Tibial artery (tissue), 4 donors: ENCODE measurements around the gene ACOX3.
A peak's percentile ranks its signal among the peaks of the same experiment; 100 is the strongest.
"Not testable (repeated sequence)": the region's sequence is repeated elsewhere in the genome, so short reads cannot be mapped to it uniquely, and the experiment has no call there.

Experiments
- DNase-seq, 2 donors: peaks; one replicate each; pipeline ENCODE4 v3.0.0-alpha.2; 2019
- H3K27ac ChIP-seq, 2 donors: fragments of 200-600 bp; sonication (generic) in 1 of 2; 1 replicate in 1 of 2; 2 replicates in 1 of 2; pipeline ENCODE4 v1.5.1; 2018 to 2019; ENCODE audit warnings: mild to moderate bottlenecking in 1 of 2
- H3K27me3 ChIP-seq, 2 donors: fragments of 200-600 bp; sonication (generic) in 1 of 2; one replicate each; pipeline versions ENCODE4 v1.5.1 to v1.6.0; 2016 to 2019
- H3K36me3 ChIP-seq, 3 donors: fragments of 200-600 bp; sonication (generic) in 2 of 3; one replicate each; pipeline ENCODE4 v1.5.1; 2016 to 2019; ENCODE audit warnings: mild to moderate bottlenecking in 2 of 3
- H3K4me1 ChIP-seq, 4 donors: fragments of 200-600 bp; sonication (generic) in 2 of 4; 1 replicate in 3 of 4; 2 replicates in 1 of 4; pipeline ENCODE4 v1.5.1; 2016 to 2019
- H3K4me3 ChIP-seq, 2 donors: fragments of 200-600 bp; sonication (generic) in 1 of 2; 1 replicate in 1 of 2; 2 replicates in 1 of 2; pipeline ENCODE4 v1.5.1; 2018 to 2019; ENCODE audit warnings: mild to moderate bottlenecking in 2 of 2
- H3K9me3 ChIP-seq, 3 donors: fragments of 200-600 bp; sonication (generic) in 1 of 3; one replicate each; pipeline ENCODE4 v1.5.1; 2016 to 2019
- CTCF ChIP-seq, 2 experiments: fragments of 200-600 bp in 1 of 2; fragments of 450-650 bp in 1 of 2; IDR thresholded peaks; one replicate each; pipeline ENCODE4 v1.5.1; 2017 to 2019; ENCODE audit warnings: antibody characterized with exemption in 2 of 2, mild to moderate bottlenecking in 1 of 2, moderate library complexity in 1 of 2
- intact Hi-C: fragments of 100-400 bp; cut with DNase I; formaldehyde crosslinking; loops from one replicate; pipeline ENCODE4 v1.15.0; 2023; ENCODE audit warnings: low total_unique reads

The ACOX3 gene

DNA sequence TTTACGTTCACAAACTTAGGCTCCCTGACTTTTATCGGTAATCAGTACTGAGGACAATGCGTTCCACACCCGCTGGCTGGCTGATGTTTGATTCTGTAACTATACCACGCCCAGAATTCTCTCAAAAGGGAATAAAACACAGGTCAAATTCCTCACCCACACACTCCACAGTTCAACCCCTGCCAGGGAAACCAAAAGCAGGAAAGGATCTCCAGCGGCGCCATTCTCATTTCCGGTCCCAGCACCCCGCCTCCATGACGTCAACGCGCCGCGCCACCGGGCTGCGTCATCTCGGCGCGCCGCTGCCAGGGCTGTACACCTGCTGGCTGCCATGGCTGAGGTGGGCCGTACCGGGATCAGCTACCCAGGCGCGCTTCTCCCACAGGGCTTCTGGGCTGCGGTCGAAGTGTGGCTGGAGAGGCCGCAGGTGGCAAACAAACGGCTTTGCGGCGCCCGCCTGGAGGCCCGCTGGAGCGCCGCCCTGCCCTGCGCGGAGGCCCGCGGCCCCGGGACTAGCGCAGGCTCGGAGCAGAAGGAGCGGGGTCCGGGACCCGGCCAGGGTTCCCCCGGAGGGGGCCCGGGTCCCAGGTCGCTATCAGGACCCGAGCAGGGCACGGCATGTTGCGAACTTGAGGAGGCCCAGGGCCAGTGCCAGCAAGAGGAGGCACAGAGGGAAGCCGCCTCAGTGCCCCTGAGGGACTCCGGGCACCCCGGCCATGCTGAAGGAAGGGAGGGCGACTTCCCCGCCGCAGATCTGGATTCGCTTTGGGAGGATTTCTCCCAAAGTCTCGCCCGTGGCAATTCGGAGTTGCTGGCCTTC is at the start of gene ACOX3, which contains the start of gene TRMT44:
Gene ACOX3, minus strand, starts transcription at position 232 of the 820 bp plus-strand sequence. CDS start 24,202 bp downstream, outside the sequence.
Gene TRMT44, plus strand, starts transcription at position 286 of the 820 bp plus-strand sequence. Its CDS starts 46 bp downstream, at position 332.
- TF ChIP-seq CTCF (IDR thresholded peaks at IDR 0.05) = no peak
- DNase-seq = peak; percentile 91 to 95
- peaks cover 0 to 46% (median 39%) of the 10 kb centered on the region in 4 donors for H3K4me1 ChIP-seq
- intact Hi-C loops = no loop called here
- H3K27ac ChIP-seq = peak within 1 kb of the TSS; percentile 83 to 87
- H3K4me3 ChIP-seq = peak within 1 kb of the TSS; percentile 94 to 97
- no peaks in the 10 kb centered on the region for H3K36me3 ChIP-seq
- H3K27me3 ChIP-seq = no peaks in the 10 kb centered on the region
- no peaks in the 10 kb centered on the region for H3K9me3 ChIP-seq

DNA sequence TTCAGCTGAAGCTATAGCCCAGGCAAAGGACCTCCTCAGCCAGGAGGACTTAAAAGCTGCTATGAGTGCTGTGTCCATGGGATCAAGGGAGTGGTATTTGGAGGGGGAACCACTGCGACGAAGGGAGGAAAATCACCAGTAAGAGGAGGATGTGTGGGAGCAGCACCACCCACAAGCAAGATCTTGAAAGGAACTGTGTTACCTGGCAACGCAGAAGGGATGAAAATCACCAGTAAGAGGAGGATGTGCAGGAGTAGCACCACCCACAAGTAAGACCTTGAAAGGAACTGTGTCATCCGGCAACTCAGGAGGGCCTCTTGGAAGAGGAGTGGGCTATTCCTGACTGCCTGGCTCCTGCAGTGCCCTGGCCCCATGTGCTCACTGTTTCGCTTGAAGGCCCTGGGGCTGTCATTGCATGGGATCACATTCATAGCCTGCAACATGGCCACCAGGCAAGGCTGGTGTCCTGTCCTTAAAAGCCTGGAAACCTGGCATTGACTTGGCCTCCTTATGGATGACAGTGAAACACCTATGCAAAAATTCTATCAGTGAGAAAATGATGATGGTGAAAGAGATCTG is 48.4 kb upstream of the ACOX3 start:
- no peaks in the 10 kb centered on the region for H3K27me3 ChIP-seq
- H3K9me3 ChIP-seq = no peaks in the 10 kb centered on the region
- no peak overlapping the region for H3K4me3 ChIP-seq
- no peaks in the 10 kb centered on the region for H3K4me1 ChIP-seq
- TF ChIP-seq CTCF (IDR thresholded peaks at IDR 0.05) = no peak
- no peaks in the 10 kb centered on the region for H3K36me3 ChIP-seq
- intact Hi-C loops = no loop called here
- no peak for DNase-seq
- H3K27ac ChIP-seq = no peak overlapping the region

DNA sequence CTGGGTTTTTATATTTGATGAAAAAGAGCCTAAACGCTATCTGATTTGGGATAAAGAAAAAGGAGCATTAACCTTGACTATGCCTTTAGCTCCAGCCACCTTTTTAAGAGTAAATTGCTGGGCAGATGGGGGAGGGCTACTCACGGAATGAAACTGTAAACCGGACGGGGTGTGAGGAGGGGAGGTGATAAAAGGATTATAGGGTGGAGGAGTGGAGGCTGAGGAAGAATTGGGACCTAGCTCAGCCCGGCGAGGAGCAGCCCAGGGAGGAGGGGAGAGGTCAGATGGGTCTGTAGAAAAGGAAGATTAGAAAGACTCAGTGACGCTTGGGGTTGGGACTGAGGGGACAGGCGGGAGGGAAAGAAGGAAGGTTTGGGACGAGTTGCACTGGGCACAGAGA is 46.1 kb upstream of the ACOX3 start:
- H3K4me3 ChIP-seq, H3K36me3 ChIP-seq, DNase-seq, H3K27ac ChIP-seq, H3K27me3 ChIP-seq, intact Hi-C loops, H3K9me3 ChIP-seq, H3K4me1 ChIP-seq: not testable (repeated sequence)

DNA sequence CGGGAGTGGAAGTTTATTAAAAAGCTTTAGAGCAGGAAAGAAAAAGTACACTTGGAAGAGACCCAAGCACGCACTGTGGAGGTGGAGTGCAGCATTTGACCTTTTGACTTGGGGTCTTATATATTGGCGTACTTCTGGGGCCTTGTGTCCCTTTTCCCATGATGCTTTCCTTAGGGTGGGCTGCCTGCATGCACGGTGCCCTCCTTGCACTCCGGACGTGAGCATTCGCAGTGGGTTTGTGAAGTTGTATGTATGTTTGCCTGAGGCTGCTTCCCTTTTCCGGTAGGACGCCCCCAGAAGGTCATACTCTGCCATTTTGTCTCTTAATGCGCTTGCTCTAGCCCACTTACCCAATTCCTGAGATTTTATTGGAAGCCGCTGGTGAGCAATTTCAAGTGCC is 39.7 kb upstream of the ACOX3 start:
- no peaks in the 10 kb centered on the region for H3K4me1 ChIP-seq
- no peak for TF ChIP-seq CTCF (IDR thresholded peaks at IDR 0.05)
- no peak for DNase-seq

DNA sequence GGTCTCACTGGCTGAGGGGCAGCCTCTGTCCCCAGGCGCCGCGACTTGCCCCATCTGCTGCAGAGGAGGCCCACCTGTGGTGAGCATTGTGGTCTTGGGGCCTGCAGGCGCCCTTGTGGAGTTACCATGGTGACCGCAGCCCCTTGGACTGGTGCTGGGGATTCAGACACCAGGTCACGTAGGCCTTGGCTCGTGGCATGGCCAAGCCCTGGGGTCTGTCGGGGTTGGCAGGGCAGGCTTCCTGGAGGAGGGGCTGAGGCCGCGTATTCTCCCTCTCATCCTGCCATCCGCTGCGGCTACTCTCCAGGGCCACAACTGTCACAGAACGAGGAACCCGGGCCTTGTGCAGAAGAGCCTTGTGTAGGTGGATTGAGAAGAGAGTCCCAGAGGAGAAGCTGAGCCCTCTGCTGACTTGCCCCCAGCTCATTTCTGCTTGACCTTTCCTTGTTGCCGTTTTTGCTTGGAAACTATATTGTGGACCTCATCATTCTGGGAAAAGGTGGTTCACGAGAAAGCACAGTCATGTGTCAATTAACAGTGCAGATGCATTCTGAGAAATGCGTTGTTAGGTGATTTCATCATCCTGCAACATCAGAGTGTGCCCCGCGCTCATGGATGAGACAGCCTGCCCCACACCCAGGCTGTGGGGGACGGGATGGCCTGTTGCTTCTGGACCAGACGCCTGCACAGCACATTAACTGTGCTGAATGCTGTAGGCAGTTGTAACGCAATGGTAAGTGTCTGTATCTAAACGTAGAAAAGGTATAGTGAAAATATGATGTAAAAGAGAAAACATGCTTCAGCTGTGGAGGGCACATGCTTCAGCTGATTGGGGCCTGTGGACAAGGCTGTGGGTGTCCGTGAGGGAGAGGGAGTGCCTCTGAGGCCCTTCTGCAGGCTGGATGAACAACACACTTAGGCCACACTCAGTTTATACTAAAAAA is 38.5 kb upstream of the ACOX3 start:
- TF ChIP-seq CTCF (IDR thresholded peaks at IDR 0.05) = no peak
- no peak for DNase-seq
- Histone ChIP-seq H3K36me3 (peaks cover 20 to 49% (median 28%) of the 10 kb centered on the region in 3 donors), H3K4me1 (peaks cover 0 to 2% (median 1%) of the 10 kb centered on the region in 4 donors), H3K27ac (no peak overlapping the region), H3K9me3 (no peaks in the 10 kb centered on the region), H3K4me3 (no peak overlapping the region), H3K27me3 (no peaks in the 10 kb centered on the region)
- intact Hi-C loops = no loop called here

More for the DNA sequence above, 39.7 kb upstream of the ACOX3 start:
- no peak overlapping the region for H3K27ac ChIP-seq
- peaks cover 20 to 41% (median 28%) of the 10 kb centered on the region in 3 donors for H3K36me3 ChIP-seq
- intact Hi-C loops = no loop called here
- H3K9me3 ChIP-seq = no peaks in the 10 kb centered on the region
- H3K27me3 ChIP-seq = no peaks in the 10 kb centered on the region
- H3K4me3 ChIP-seq = no peak overlapping the region
